GM13977 (cell line): ENCODE results near the gene CCR9.

Experiments used
- DNase-seq: peaks from one replicate; pipeline ENCODE4 v3.0.0; 2012; ENCODE audit warnings: low spot score
- in situ Hi-C: fragments of 300-500 bp; cut with MboI; formaldehyde crosslinking; loops from one replicate; pipeline ENCODE4 v1.12.0; 2022; ENCODE audit warnings: low sequenced_read_pairs, low pct_unique_long_range_greater_than_20kb, mixed read lengths, inconsistent platforms; ENCODE audit not compliant: unreplicated experiment
- TF ChIP-seq, protein P1 (sequence below): IDR thresholded peaks from 2 replicates; pipeline ENCODE4 v1.5.1; 2012; ENCODE audit warnings: mild to moderate bottlenecking, control low read depth; ENCODE audit not compliant: insufficient read depth; ENCODE audit errors: extremely low read depth, missing control alignments

The CCR9 gene

DNA sequence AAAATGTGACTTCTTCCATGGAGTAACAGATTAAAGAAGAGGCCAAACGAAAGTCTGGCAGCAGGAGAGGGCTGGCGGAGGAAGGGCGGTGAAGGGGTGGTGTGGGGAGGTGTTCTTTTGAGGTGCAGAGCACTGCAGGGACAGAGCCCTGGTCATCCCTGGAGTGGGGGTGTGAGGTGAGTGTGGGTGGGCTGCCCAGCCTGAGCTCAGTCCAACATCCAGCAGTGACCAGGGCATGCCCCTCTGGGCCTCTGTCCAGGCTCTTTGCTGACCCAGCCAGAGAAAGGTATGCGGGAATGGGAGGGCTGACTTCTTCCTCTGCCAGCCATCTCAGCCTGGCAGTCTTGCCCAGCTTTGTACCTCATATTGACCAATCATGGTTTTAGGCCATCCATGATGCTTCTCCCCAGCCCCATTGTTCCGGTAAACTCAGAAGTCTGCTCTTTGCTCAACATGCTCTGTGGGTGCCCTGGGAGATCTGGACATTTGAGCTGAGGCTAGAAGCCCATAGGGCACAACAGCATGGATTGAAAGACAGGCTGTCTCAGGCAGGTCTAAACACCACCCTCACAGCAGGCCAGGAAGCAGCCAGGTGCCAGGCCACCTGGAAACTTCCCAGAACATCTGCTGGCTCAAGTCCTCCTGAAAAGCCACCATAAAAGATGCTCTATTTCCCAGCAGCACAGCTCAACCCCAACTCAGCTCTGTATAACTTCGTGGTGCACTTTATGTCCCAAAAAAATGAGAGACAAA, 31.0 kb downstream of the CCR9 start:
- in situ Hi-C loops = no loop called here
- TF ChIP-seq, protein P1, sequence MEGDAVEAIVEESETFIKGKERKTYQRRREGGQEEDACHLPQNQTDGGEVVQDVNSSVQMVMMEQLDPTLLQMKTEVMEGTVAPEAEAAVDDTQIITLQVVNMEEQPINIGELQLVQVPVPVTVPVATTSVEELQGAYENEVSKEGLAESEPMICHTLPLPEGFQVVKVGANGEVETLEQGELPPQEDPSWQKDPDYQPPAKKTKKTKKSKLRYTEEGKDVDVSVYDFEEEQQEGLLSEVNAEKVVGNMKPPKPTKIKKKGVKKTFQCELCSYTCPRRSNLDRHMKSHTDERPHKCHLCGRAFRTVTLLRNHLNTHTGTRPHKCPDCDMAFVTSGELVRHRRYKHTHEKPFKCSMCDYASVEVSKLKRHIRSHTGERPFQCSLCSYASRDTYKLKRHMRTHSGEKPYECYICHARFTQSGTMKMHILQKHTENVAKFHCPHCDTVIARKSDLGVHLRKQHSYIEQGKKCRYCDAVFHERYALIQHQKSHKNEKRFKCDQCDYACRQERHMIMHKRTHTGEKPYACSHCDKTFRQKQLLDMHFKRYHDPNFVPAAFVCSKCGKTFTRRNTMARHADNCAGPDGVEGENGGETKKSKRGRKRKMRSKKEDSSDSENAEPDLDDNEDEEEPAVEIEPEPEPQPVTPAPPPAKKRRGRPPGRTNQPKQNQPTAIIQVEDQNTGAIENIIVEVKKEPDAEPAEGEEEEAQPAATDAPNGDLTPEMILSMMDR = no peak
- no peak for DNase-seq

DNA sequence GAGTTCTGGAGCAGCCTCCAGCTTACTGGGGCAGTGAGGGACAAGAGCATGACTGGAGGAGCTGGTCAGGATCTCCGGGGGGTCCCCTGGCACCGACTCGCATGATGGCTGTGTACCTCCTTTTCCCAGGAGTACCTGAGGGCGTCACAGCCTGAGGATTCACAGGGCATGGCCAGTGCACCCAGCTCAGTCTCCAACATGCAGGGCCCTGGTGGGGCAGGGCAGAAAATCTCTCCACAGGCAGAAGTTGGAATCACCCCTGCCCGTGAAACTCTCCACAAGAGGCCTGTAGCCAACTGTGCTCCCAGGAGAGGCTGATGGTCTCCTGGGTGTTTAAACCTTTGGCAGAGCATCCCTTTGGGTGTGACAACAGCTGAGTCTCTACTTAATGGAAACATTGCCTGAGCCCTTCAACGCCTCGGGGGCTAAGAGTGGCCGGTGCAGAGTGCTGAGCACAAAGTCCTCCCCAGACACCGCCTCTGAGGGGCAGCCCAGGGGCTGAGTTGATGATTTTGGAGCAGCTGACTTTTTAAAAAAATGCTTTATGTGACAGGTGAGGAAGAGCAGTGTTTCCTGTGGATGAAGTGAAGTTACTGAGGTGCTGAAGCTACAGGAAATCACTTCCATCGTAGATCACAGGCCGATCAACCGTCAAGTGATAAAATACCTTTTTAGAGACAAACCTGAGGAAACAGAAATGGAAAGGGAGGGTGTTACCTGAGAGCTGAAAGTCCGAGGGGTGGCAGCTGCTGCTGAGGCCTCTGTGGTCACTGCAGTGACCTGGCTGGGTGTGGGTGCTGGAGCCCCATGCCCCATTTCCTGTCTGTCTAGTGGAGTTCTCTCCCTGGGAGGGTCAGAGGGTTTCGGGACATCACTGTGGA, 35.1 kb downstream of the CCR9 start:
- in situ Hi-C loops = loop anchor here (10.0 kb wide), 1 partner anchor 407 kb away; no protein-coding TSS in a partner anchor

DNA sequence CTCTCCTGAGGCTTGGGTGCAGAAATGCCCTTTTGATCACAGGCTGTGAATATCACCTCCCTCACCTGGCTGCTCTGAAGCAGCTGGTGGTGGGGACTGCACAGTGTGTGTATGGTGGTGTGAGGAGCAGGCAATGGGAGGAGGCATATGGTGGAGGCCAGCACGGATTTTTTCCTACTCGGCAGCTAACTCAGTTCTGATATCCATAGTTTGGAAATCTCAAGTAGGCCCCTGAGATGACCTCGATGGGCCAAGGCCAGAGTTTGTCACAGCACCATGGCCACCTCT, 35.6 kb downstream of the CCR9 start:
- no peak for DNase-seq
- TF ChIP-seq, protein P1 = no peak
- in situ Hi-C loops = loop anchor here (10.0 kb wide), 1 partner anchor 407 kb away; no protein-coding TSS in a partner anchor

More for the DNA sequence above, 35.1 kb downstream of the CCR9 start:
- TF ChIP-seq, protein P1 = no peak
- no peak for DNase-seq

DNA sequence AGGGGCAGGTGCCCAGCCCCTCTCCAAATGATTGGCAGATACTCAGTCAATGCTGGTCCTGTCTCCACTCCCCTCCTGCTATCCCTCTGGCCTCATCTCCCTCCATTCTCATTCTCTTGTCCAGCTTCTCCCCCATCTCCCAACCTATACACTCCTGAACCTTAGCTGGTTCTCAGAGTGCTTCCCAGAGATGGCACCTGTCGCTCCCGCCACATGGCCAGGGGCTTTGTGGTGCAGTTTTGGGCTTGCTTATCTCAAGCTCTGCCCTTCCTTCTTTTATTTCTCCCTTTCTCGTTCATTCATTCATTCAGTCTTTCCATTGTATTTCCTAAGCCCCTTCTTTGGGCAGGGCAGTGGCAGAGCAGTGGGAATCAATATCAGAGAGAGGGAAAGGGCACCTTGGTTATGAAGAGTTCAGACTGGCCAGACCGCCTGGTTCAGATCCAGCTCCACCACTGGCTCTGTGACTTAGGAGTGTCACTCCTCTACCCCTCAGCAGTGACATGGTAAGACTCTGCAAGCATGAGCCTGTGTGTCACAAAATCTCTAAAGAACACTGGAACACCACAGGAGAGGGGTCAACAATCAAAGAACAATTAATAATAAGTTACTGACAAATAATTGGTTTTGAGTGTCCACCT, 36.7 kb downstream of the CCR9 start:
- DNase-seq = no peak
- in situ Hi-C loops = loop anchor here (10.0 kb wide), 1 partner anchor 408 kb away; no protein-coding TSS in a partner anchor
- TF ChIP-seq, protein P1 = no peak

DNA sequence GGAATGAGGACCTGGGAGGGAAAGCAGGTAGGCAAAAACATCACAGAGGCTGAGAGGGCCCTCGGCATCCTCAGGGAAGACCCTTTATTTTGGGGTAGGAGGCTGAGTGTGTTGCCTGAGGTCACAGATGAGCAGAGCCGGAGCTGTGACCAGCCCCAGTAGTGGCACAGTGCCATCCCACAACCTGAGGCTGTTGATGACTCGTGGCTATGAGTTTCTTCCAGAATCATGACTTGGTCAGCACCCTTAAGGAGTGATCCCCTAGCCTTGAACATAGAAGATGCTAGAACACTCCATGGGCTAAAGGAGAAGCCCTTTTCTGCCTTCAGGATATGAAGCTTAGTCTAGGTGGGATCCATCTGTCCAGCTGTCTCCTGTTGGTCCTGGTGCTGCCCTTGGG, 37.4 kb downstream of the CCR9 start:
- TF ChIP-seq, protein P1 = no peak
- DNase-seq = no peak
- in situ Hi-C loops = loop anchor here (10.0 kb wide), 1 partner anchor 409 kb away; no protein-coding TSS in a partner anchor

DNA sequence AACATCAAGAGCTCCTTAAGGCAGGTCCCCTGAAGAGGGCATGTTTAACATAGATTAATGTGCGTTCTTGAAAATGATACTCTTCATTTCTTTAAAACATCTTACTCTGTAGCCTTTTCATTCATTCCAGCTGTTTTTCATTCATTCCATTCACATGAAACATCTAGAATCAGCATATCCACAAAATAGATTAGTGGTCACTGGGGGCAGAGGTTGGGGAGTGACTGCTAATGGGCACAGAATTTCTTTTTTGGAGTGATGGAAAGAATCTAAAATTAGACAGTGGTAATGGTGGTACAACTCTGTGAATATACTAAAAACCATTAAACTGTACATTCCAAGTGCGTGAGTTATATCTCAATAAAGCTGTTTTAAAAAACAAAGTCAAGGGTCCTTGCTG, 41.5 kb downstream of the CCR9 start:
- TF ChIP-seq, protein P1 = no peak
- no peak for DNase-seq
- in situ Hi-C loops = loop anchor here (5.0 to 10.0 kb wide), 2 partner anchors 161 to 413 kb away; no protein-coding TSS in a partner anchor
